GM21619 (cell line): Measurements from ENCODE around the gene KRTAP4-3.
"Not testable (repeated sequence)": the region's sequence is repeated elsewhere in the genome, so short reads cannot be mapped to it uniquely, and the experiment has no call there.

Experiments used
- ATAC-seq: cut with Tn5 transposase; IDR thresholded peaks from one replicate; pipeline ENCODE4 v1.9.1; 2021; ENCODE audit not compliant: unreplicated experiment

The KRTAP4-3 gene

DNA sequence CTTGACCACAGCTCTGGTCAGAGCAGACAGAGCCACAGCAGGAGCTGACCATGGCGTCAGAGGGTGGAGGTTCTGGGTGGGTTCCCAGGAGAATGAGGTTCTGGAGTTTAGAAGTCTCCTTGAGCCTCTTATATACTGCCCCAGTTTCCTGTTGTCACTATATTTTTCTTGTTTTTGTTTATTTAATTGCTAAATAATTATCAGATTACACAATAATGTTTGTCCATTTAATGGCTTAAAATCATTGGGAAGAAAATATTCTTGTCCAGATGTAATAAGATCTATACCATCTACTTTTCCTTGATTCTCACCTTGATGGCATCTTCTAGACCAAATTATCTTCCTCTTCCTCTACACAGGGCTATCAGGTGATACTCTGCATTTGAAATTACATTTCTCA, at the start of gene KRTAP4-3:
Gene KRTAP4-3 (minus strand): TSS at position 101 of the 400 bp plus-strand sequence. CDS start 49 bp downstream, at position 52.
- ATAC-seq, result no peak

DNA sequence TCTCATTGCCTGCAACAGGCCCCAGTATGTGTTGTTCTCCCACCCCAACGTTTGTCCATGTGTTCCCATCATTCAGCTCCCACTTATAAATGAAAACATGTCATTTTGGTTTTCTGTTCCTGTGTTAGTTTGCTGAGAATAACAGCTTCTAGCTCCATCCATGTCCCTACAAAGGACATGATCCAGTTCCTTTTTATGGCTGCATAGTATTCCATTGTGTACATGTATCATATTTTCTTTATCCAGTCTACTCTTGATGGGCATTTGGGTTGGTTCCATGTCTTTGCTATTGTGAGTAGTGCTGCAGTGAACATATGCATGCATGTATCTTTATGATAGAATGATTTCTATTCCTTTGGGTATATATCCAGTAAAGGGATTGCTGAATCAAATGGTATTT, 47.7 kb upstream of the KRTAP4-3 start:
- no peak for ATAC-seq

DNA sequence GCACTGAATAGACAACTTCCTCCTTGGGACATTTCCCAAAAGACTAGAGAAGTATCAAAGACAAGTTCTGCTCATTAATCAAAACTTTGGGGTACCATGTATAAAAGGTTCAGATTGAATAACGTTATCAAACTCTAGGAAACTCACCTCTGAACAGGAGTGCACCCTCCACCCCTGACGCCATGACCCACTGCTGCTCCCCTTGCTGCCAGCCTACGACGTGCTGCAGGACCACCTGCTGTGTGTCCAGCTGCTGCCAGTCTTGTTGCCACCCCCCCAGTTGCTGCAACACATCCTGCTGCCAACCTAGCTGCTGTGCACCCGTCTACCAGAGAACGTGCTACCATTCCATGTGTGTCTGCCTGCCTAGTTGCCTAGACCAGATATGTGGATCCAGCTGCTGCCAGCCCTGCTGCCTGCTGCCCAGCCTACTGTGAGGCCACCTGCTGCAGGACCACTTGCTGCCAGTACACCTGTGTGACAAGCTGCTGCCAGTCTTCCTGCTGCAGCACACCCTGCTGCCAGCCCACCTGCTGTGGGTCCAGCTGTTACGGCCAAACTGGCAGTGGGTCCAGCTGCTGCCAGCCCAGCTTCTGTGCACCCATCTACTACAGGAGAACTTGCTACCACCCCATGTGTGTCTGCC, 44.6 kb upstream of the KRTAP4-3 start:
- ATAC-seq, result no peak

DNA sequence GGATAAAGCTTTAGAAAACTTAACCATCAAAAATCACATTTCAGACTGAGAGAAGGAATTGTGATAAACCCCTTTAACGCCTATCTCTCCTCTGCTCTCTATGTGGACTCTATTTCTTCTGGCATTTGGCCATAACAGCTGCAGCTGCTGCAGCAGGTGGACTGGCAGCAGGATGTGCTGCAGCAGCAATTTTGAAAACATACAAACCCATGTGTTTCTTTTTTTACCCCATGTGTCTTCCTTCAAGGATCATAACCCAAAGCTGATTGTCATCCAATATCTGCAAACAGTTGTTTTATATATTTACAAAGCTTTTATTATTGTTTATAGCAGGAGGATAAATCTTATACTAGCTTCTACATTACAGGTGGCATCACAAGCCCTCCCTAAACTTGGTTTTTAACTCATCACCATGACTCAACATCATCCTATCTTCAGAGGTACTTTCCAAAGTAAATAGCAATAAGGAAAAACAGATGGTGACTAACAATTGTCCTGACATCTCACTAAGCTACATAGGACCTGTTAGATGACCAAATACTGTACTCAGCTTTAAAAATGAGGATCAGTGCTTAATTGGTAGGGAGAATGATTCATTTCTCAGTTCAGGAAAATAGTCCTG, 43.9 kb upstream of the KRTAP4-3 start:
- ATAC-seq, result no peak

DNA sequence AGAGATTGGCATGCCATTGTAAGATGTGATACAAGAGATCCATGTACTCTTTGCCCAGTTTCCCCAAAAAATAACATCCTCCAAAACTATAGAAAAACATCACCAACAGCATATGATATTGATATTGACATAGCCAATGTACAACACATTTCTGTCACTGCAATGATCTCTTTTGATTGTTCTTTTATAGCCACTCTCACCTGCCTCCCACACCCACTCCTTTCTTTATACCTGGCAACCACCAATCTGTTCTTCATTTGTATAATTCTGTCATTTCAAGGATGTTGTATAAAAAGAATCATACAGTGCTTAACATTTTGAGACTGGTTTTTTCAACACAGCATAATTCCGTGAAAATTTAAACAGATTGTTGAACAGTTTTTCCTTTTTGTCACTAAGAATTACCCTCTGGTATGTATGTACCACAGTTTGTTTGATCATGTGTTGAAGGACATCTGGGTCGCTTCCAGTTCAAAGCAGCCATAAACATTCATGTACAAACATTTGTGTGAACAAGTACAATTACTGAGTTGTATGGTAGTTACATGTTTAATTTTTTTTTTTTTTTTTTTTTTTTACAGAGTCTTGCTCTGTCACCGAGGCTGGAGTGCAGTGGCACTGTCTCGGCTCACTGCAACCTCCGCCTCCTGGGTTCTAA, 31.5 kb upstream of the KRTAP4-3 start:
- no peak for ATAC-seq

DNA sequence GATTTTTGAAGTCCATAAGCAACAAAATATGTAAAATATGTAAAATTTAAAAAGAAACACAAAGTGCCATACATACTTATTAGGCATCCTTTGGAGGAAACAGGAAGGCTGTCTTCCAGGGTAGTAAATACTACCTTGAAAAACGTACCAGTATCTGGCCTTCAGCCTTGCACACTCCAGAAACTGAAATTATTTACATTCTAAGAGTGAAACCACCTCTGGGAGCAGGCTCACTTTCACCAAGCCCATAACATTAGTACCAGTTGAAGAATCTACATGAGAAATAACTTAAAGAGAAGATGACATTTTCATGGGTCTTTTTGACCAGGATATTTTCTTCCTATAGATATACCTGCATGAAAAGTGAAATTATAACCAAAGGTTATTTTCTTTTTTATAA, 28.0 kb upstream of the KRTAP4-3 start:
- ATAC-seq, result no peak

DNA sequence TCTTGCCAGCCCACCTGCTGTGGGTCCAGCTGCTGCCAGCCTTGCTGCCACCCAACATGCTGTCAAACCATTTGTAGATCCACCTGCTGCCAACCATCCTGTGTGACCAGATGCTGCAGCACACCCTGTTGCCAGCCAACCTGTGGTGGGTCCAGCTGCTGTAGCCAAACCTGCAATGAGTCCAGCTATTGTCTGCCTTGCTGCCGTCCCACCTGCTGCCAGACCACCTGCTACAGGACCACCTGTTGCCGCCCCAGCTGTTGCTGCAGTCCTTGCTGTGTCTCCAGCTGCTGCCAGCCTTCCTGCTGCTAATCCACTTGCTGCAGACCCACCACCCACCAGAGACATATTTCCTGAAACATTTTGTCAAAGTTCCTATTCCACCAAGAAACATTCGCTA, 22.3 kb upstream of the KRTAP4-3 start:
- no peak for ATAC-seq

DNA sequence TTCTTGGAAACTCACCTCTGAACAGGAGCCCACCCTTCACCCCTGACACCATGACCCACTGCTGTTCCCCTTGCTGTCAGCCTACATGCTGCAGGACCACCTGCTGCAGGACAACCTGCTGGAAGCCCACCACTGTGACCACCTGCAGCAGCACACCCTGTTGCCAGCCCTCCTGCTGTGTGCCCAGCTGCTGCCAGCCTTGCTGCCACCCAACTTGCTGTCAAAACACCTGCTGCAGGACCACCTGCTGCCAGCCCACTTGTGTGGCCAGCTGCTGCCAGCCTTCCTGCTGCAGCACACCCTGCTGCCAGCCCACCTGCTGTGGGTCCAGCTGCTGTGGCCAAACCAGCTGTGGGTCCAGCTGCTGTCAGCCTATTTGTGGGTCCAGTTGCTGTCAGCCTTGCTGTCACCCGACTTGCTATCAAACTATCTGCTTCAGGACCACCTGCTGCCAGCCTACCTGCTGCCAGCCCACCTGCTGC, 21.9 kb upstream of the KRTAP4-3 start, which contains the start of gene KRTAP9-1:
Gene KRTAP9-1 (plus strand): TSS at position 51 of the 482 bp plus-strand sequence. CDS start 0 bp downstream, at position 51.
- not testable (repeated sequence) for ATAC-seq

DNA sequence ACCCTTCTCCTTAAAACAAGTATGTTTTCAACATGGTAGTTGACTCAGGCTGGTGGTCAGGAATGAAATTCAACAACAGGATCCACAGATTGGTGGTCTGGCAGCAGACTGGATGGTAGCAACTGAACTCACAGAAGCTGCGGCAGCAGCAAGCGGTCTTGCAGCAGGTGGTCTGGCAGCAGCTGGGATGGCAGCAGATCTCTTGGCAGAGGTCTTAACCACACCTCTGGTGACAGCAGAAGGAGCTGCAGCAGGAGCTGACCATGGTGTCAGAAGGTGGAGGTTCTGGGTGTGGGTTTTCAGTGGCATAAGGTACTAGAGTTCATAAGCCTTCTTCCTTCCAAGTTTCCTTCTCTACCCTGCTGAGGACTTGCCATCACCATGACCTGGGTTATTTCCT, 18.9 kb upstream of the KRTAP4-3 start:
- ATAC-seq, result no peak

DNA sequence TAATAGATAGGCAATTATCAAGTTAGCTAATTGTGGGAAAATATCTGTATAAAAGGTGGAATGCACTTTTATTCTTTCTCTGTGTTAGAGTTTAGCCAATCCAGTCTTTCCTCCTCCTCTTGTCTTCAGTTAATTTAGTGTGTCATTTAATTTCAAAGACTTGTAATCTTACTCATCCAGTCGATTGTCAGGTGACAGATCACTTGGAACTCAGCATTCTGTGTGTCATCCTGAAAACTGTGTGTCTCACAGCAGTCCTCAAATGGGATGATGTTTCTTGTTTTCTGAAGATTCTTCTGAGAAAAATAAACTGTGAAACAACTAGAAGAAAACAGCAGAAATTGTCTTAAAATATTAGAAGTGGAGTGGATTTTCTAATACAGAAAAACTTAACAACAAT, 17.0 kb upstream of the KRTAP4-3 start:
- ATAC-seq, result no peak

DNA sequence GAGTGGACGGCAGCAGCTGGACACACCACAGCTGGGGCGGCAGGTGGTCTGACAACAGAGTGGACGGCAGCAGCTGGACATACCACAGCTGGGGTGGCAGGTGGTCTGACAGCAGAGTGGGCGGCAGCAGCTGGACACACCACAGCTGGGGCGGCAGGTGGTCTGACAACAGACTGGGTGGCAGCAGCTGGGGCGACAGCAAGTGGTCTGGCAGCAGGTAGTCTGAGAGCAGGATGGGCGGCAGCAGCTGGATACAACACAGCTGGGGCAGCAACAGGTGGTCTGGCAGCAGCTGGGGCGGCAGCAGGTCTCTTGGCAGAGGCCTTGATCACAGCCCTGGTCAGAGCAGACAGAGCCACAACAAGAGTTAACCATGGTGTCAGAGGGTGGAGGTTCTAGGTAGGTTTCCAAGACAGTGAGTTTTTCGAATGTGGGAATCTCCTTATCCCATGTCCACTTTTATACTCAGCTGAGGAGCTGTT, 16.5 kb upstream of the KRTAP4-3 start, which contains the start of gene KRTAP4-1:
Gene KRTAP4-1 (minus strand): TSS at position 432 of the 482 bp plus-strand sequence. CDS start 57 bp downstream, at position 375.
- no peak for ATAC-seq

DNA sequence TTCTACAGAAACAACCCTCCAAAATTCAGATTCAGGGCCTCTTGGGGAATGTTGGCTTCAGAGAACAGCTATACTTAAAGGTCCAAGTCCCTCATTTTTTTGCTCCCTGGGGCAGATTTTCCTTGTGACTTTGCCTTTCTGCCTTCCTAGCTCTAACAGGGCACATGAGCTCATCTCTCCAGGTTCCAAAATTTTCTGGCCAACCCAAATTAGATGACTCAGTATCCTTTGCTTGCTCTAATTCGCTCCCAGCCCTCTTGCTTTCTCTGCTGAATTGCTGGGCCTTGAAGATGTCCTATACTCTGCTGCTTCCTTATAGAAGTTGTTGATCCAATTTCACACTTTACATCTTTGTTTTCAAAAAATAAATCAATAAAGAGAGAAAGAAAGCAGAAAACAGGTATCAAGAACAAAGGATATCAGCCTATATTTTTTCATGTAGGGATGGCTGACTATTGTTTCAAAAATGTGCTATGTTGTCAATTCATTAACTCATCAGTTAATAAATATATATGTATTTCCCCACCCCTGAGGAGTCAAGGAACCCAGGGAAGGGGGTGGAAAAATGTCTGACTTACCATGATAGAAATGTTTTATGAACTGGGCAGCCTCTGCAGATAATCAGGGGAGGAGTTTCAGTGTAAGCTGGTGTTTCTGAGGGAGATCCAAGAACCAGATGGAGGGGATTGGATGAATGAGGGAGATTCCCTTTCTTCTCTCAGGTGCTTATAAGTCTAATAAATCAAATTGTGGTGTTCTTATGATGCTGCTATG, 11.0 kb upstream of the KRTAP4-3 start:
- no peak for ATAC-seq

DNA sequence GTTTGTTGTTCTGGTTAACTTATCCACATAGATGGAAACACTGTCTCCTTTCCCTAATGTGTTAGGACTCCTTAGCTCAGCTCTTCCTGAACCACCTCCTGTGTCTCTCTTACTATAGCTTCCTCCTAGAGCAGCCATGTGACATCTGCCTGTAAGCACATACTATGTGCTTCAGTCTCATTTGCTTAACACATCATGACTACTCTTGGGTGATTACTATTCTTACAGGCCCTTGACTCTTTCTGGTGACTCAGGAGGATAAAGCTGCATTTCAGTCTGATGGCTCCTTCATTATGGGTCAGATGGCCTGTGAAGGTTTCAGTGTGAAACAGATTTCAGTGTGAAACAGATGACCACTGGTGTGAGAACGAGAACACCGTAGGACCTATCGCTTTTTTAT, 10.3 kb upstream of the KRTAP4-3 start:
- ATAC-seq, result no peak

DNA sequence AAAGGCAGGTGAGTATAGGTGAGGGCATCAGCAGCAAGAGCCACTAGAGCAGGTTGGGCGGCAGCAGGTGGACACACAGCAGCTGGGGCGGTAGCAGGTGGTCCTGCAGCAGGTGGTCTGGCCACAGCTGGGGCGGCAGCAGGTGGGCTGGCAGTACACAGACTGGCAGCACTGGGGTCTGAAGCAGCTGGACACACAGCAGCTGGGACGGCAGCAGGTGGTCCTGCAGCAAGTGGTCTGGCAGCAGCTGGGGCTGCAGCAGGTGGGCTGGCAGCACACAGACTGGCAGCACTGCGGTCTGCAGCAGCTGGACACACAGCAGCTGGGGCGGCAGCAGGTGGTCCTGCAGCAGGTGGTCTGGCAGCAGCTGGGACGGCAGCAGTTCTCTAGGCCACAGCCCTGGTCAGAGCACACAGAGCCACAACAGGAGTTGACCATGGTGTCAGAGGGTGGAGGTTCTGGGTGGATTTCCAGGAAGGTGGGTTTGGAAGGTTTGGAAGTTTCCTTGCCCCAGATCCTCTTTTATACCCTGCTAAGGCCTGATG, 9.8 kb upstream of the KRTAP4-3 start, which contains the start of gene KRTAP4-2:
Gene KRTAP4-2 (minus strand): TSS at position 495 of the 545 bp plus-strand sequence. CDS start 57 bp downstream, at position 438.
- ATAC-seq, result no peak

DNA sequence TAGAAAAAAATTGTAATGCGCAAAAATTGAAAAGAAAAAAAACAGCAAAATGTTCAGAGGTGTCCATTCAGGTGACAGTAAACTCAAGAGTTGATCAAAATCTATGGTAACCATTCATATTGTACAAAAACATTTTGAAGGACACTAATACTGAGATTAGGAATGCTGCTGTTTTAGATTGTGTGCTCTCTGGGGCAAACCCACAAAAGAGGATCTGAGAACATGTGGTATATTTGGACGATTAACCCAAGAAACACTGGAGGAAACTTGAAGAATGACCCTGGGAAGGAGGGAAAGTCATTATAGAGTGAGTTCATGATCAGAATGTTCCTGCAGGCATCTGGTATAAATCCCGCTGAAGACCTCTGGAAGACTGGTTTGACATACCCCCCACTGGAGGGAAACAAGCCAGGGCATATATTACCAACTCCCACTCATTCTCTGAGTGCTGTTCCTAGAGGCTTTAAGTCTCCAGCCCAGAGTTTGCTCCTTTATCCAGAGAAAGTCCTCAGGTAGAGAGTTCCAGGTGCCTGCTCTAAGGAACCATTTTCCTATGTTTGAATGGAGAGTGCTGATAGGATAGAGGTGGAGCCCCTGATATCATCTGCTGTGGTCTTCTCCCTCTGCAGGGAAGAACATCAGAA, 8.8 kb upstream of the KRTAP4-3 start:
- no peak for ATAC-seq

DNA sequence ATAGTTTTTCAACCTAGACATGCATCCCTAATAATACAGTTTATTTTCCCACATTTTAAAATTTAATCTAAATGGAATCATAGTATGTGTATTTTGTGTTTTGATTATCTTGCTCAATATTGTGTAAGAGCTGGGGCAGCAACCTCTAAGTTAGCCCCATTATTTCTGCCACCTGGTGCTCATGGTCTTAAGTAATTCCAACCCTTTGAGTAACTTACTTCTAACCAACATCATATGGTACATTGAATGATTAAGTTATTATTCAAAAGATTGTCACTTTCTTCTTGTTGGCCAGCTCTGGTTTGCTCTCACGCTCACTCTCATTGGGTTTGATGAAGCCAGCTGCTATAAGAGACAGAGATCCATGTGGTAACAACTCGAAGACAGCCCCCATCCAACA, 3.9 kb upstream of the KRTAP4-3 start:
- no peak for ATAC-seq

DNA sequence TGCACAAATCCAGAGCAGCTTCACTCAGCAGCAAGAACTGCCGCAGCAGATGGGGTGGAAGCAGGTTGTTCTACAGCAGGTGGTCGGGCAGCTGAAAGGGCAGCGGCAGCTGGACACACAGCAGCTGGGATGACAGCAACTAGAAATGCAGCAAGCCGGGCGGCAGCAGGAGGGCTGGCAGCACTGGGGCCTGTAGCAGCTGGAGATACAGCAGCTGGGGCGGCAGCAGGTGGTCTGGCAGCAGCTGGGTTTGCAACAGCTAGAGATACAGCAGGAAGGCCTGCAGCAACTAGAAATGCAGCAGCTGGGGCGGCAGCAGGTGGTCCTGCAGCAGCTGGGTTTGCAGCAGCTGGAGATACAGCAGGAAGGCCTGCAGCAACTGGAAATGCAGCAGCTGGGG, 460 bp downstream of the KRTAP4-3 start:
- no peak for ATAC-seq

DNA sequence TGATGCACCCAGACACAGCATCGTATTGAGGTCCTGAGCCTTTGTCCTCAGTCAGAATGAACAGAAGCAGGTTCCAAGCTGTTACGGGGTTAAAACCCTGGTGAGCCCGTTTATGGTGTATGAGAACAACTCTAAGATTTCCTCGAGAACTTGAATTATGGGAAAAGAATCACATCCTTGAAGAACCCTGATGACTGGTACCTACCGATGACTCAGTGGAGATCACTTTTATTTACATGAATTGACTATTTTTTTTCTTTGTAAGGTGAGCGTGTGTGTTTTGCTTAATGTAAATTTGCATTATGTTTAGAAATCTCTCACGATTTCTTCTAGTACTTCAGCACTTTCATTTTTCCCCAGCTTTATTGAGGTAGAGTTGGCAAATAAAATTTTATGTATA, 4.2 kb downstream of the KRTAP4-3 start:
- no peak for ATAC-seq

DNA sequence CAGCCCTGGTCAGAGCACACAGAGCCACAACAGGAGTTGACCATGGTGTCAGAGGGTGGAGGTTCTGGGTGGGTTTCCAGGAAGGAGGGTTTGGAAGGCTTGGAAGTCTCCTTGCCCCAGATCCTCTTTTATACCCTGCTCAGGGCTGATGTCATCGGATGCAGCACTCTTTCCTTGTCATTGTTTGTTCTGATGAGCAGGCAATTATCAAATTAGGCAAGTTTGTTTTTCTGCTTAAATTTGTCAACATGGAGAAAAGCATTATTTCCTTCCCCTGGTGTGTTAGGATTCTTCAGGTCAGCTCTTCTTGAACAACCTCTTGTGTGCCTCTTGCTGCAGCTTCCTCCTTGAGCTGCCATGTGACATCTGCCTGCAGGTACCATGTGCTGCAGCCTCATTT, 7.4 kb downstream of the KRTAP4-3 start, which contains the start of gene KRTAP4-4:
Gene KRTAP4-4 (minus strand): TSS at position 101 of the 400 bp plus-strand sequence. CDS start 57 bp downstream, at position 44.
- no peak for ATAC-seq

DNA sequence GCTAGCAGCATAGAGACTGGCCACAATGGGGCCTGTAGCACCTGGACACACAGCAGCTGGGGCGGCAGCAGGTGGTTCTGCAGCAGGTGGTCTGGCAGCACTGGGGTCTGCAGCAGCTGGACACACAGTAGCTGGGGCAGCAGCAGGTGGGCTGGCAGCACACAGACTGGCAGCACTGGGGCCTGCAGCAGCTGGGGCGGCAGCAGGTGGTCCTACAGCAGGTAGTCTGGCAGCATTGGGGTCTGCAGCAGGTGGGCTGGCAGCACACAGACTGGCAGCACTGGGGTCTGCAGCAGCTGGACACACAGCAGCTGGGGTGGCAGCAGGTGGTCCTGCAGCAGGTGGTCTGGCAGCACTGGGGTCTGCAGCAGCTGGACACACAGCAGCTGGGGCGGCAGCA, 7.8 kb downstream of the KRTAP4-3 start:
- ATAC-seq, result not testable (repeated sequence)
